ENCODE results near the gene RIMS3. TPM values are rescaled to one million over a fixed set of nuclear protein-coding genes. Genes with fewer than 3 reads are reported as not detected.

RIMS3 gene
- total RNA-seq, 1 experiment from 2014 or later, result 2.9 TPM

DNA sequence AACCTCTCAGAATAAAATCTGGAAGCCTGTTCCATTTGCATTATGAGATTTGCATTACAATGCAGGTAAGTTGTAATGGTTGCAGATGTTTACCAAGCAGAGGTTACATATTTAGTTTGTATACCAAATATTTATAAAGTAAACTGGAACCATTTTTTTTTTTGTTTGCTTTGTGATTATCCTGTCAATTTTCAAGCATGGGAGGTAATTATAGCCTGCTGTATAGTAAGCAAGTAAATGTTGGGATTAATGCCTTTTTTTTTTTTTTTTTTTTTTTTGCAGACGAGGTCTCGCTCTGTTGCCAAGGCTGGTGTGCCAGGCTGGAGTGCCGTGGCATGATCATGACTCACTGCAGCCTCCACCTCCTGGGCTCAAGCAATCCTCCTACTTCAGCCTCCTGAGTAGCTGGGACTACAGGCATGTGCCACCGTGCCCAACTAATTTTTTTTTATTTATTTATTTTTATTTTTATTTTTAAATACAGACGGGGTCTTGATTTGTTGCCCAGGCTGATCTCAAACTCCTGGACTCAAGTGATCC lies 47.0 kb upstream of the RIMS3 start:
- CTCF ChIA-PET, result no interaction called here
- POLR2A ChIA-PET (ENCODE audit: unreplicated experiment), result interaction anchor here (1.0 kb wide), 1 partner anchor 21 kb away, joined by 3 read pairs; the partner anchor contains the start of gene NFYC
- H3K36me3 ChIP-seq (ENCODE audit: low read depth, low read length), result no peaks in the 10 kb centered on the region; the same call in 1 of the 2 replicates
- no peak overlapping the region for H2AFZ ChIP-seq (ENCODE audit: low read length)
- no peaks in the 10 kb centered on the region for H3K9me2 ChIP-seq (replicated peaks; ENCODE audit: low read length)
- intact Hi-C loops (cut with micrococcal nuclease), result loop anchor here (5.0 kb wide), 1 partner anchor 40 kb away; no protein-coding TSS in a partner anchor
- no TSS peak for BruUV-seq (replicated peaks)
- ATAC-seq (no peak), DNase-seq (peak; percentile 16)
- H3K79me2 ChIP-seq (ENCODE audit: low read length), result peaks cover 94% of the 10 kb centered on the region
- peaks cover 9% of the 10 kb centered on the region for H3F3A ChIP-seq (ENCODE audit: low read length, unreplicated experiment)
- peaks cover 39% of the 10 kb centered on the region for H3K4me1 ChIP-seq (ENCODE audit: insufficient read depth, low read length)
- no peak overlapping the region for H3K9ac ChIP-seq (ENCODE audit: low read length)
- TF ChIP-seq EZH2 (IDR thresholded peaks at IDR 0.05; ENCODE audit: low read length, unreplicated experiment), result no peak
- no peak for TF ChIP-seq EZH2phosphoT487 (IDR thresholded peaks at IDR 0.05; ENCODE audit: borderline replicate concordance, low read length)
- TF ChIP-seq, protein P1, sequence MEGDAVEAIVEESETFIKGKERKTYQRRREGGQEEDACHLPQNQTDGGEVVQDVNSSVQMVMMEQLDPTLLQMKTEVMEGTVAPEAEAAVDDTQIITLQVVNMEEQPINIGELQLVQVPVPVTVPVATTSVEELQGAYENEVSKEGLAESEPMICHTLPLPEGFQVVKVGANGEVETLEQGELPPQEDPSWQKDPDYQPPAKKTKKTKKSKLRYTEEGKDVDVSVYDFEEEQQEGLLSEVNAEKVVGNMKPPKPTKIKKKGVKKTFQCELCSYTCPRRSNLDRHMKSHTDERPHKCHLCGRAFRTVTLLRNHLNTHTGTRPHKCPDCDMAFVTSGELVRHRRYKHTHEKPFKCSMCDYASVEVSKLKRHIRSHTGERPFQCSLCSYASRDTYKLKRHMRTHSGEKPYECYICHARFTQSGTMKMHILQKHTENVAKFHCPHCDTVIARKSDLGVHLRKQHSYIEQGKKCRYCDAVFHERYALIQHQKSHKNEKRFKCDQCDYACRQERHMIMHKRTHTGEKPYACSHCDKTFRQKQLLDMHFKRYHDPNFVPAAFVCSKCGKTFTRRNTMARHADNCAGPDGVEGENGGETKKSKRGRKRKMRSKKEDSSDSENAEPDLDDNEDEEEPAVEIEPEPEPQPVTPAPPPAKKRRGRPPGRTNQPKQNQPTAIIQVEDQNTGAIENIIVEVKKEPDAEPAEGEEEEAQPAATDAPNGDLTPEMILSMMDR (conservative IDR thresholded peaks at IDR 0.05; ENCODE audit: low read depth, low read length), result no peak
- peak overlapping the region; percentile 73 for H3K4me3 ChIP-seq (ENCODE audit: low read length)
- 0 out of 2 replicates have a peak, but pooled peaks cover 11% of the 10 kb centered on the region for H4K20me1 ChIP-seq (ENCODE audit: low read length)
- H3K9me3 ChIP-seq (ENCODE audit: low read length), result no peaks in the 10 kb centered on the region
- H3K27ac ChIP-seq (ENCODE audit: low read length), result peak overlapping the region; percentile 68
- H3K4me2 ChIP-seq (ENCODE audit: low read length), result peak overlapping the region; percentile 82
- no peaks in the 10 kb centered on the region for H3K27me3 ChIP-seq (ENCODE audit: low read length)

DNA sequence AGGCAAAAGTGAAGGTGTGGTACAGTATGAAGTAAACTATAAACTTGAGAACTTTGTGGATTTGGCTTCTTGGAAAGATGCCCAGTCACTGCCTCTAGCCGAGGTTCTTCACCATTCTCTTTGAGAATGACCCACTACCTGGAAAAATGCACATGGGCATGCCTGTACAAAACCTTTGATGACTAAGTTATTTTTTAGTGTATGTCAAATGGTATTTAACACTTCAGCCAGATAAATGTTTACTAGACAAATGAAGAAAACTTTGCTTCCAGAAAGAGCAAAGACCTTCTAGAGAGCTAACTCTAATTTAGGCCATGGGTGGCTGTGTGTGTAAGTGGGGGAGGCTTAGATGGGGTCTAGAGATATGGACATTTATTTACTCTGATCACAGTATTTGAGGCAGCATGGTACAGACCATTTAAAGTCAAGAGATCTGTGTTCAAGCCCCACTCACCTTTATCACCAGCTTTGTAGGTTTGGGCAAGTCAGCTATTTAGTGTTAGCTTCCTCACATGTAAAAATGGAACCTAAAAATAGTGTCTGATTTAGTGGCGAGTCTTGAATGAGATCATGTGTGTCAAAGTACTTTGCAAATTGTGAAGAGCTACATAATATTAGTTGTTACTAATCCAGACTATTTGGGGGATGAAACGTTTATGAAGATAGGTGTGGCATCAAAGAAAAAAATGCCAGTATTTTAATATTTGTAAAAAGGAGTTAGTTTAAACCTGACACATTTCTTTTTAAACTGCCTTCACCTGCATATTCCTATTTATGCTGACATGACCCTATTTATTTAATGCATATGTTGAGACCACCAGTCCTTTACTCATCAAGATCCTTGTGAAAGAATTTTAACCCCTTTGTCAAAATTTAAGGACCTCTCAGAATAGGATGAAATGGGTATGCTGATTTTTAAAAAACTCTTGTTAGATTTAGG lies 46.3 kb upstream of the RIMS3 start:
- Histone ChIP-seq H3K4me1 (ENCODE audit: insufficient read depth, low read length) (peaks cover 39% of the 10 kb centered on the region), H3K9me3 (ENCODE audit: low read length) (no peaks in the 10 kb centered on the region), H2AFZ (ENCODE audit: low read length) (no peak overlapping the region), H3K9me2 (replicated peaks; ENCODE audit: low read length) (no peaks in the 10 kb centered on the region), H3F3A (ENCODE audit: low read length, unreplicated experiment) (peaks cover 9% of the 10 kb centered on the region), H3K27me3 (ENCODE audit: low read length) (no peaks in the 10 kb centered on the region), H3K36me3 (ENCODE audit: low read depth, low read length) (no peaks in the 10 kb centered on the region; the same call in 1 of the 2 replicates), H3K9ac (ENCODE audit: low read length) (0 out of 2 replicates have a peak overlapping the region, but pooled peaks have one; percentile 5), H3K27ac (ENCODE audit: low read length) (peak overlapping the region; percentile 68), H3K79me2 (ENCODE audit: low read length) (peaks cover 92% of the 10 kb centered on the region), H3K4me2 (ENCODE audit: low read length) (peak overlapping the region; percentile 82), H3K4me3 (ENCODE audit: low read length) (peak overlapping the region; percentile 73), H4K20me1 (ENCODE audit: low read length) (0 out of 2 replicates have a peak, but pooled peaks cover 11% of the 10 kb centered on the region)
- ATAC-seq (peak; percentile 70), DNase-seq (peak; percentile 87)
- no TSS peak for BruUV-seq (replicated peaks)
- POLR2A ChIA-PET (ENCODE audit: unreplicated experiment), result interaction anchor here (1.0 kb wide), 1 partner anchor 20 kb away, joined by 3 read pairs; the partner anchor contains the start of gene NFYC
- CTCF ChIA-PET, result no interaction called here
- TF ChIP-seq EZH2phosphoT487 (IDR thresholded peaks at IDR 0.05; ENCODE audit: borderline replicate concordance, low read length) (no peak), EZH2 (IDR thresholded peaks at IDR 0.05; ENCODE audit: low read length, unreplicated experiment) (no peak)
- TF ChIP-seq, protein P1 (conservative IDR thresholded peaks at IDR 0.05; ENCODE audit: low read depth, low read length), result no peak
- intact Hi-C loops (cut with micrococcal nuclease), result loop anchor here (5.0 kb wide), 1 partner anchor 41 kb away; no protein-coding TSS in a partner anchor
